ENCODE data around the gene RBFA. TPM values are rescaled to one million over a fixed set of nuclear protein-coding genes. Genes with fewer than 3 reads are reported as not detected.
"Not testable (repeated sequence)": the region's sequence is repeated elsewhere in the genome, so short reads cannot be mapped to it uniquely, and the experiment has no call there.

RBFA gene
- total RNA-seq, 1 donor from 2014 or later, result 26.2 TPM

DNA sequence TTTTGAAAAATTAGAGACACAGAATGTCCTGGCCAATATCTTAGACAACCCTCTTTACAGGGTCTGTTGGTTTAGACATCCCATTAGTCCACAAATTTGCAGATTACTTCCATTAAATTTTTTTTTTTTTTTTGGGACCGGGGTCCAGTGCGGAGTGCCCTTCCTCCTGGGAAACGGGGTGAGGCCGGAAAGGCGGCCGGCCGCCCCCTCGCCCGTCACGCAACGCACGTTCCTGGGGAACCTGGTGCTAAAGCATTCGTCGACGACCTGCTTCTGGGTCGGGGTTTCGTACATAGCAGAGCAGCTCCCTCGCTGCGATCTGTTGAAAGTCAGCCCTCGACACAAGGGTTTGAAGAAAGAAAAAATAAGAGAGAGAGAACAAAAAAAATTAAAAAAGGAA lies 21.5 kb upstream of the RBFA start:
- Mint-ChIP-seq H3K27me3 (ENCODE audit: unreplicated experiment) (no peaks in the 10 kb centered on the region), H3K4me1 (ENCODE audit: unreplicated experiment) (peaks cover 7% of the 10 kb centered on the region), H3K9me3 (ENCODE audit: unreplicated experiment) (peaks cover 10% of the 10 kb centered on the region), H3K36me3 (ENCODE audit: unreplicated experiment) (peaks cover 4% of the 10 kb centered on the region), H3K27ac (ENCODE audit: unreplicated experiment) (no peak overlapping the region), H3K4me3 (ENCODE audit: unreplicated experiment) (no peak overlapping the region)
- TF ChIP-seq, protein P1, sequence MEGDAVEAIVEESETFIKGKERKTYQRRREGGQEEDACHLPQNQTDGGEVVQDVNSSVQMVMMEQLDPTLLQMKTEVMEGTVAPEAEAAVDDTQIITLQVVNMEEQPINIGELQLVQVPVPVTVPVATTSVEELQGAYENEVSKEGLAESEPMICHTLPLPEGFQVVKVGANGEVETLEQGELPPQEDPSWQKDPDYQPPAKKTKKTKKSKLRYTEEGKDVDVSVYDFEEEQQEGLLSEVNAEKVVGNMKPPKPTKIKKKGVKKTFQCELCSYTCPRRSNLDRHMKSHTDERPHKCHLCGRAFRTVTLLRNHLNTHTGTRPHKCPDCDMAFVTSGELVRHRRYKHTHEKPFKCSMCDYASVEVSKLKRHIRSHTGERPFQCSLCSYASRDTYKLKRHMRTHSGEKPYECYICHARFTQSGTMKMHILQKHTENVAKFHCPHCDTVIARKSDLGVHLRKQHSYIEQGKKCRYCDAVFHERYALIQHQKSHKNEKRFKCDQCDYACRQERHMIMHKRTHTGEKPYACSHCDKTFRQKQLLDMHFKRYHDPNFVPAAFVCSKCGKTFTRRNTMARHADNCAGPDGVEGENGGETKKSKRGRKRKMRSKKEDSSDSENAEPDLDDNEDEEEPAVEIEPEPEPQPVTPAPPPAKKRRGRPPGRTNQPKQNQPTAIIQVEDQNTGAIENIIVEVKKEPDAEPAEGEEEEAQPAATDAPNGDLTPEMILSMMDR (IDR thresholded peaks at IDR 0.05), result no peak
- DNase-seq (ENCODE audit: extremely low spot score, unreplicated experiment), result no peak

DNA sequence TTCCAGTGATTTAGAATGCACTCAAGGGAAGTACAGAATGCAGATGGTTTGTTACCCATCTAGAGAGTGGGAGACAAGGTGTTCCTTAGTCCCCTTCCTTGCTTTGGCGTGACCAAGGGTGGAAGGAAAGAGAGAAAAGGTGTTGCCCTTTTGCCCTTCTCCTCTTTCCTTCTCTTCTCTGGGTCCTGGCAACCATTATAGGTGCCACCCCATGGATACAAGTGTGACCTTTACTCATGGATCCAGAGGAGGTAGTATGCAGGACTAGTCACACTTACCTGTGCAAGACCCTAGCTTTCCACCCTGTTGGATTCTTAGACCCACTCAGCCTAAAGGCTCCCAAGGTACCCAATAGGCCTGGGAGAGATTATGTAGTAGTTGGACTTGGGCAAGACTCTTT lies 11.6 kb upstream of the RBFA start:
- no peaks in the 10 kb centered on the region for H3K27me3 Mint-ChIP-seq (ENCODE audit: unreplicated experiment)
- TF ChIP-seq, protein P1 (IDR thresholded peaks at IDR 0.05), result no peak
- H3K4me1 Mint-ChIP-seq (ENCODE audit: unreplicated experiment), result no peaks in the 10 kb centered on the region
- H3K36me3 Mint-ChIP-seq (ENCODE audit: unreplicated experiment), result peaks cover 27% of the 10 kb centered on the region
- no peak for DNase-seq (ENCODE audit: extremely low spot score, unreplicated experiment)
- H3K27ac Mint-ChIP-seq (ENCODE audit: unreplicated experiment), result no peak overlapping the region
- H3K9me3 Mint-ChIP-seq (ENCODE audit: unreplicated experiment), result peaks cover 45% of the 10 kb centered on the region
- H3K4me3 Mint-ChIP-seq (ENCODE audit: unreplicated experiment), result no peak overlapping the region

DNA sequence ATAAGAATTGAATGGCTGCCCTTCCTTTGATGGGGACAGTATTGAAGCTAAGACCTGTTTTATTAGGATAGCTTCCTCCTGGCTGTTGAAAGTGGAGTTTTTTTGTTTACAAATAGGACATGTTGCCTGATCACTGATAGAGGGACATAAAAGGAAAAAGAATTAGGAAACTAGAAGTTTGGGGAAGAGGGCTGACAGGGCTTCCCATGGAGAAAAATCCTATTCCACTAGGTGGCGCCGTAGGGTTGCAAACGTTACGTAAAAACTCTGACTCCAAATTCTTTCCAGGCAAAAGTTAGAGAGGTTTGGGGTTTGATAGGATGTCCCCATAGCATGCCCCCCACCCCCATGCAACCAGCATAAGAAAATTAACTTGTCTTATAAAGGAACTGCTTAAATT lies 11.1 kb upstream of the RBFA start:
- H3K4me3 Mint-ChIP-seq (ENCODE audit: unreplicated experiment), result no peak overlapping the region
- DNase-seq (ENCODE audit: extremely low spot score, unreplicated experiment), result no peak
- peaks cover 27% of the 10 kb centered on the region for H3K36me3 Mint-ChIP-seq (ENCODE audit: unreplicated experiment)
- TF ChIP-seq, protein P1 (IDR thresholded peaks at IDR 0.05), result peak; percentile 25
- H3K27me3 Mint-ChIP-seq (ENCODE audit: unreplicated experiment), result no peaks in the 10 kb centered on the region
- H3K9me3 Mint-ChIP-seq (ENCODE audit: unreplicated experiment), result peaks cover 42% of the 10 kb centered on the region
- no peak overlapping the region for H3K27ac Mint-ChIP-seq (ENCODE audit: unreplicated experiment)
- H3K4me1 Mint-ChIP-seq (ENCODE audit: unreplicated experiment), result no peaks in the 10 kb centered on the region

DNA sequence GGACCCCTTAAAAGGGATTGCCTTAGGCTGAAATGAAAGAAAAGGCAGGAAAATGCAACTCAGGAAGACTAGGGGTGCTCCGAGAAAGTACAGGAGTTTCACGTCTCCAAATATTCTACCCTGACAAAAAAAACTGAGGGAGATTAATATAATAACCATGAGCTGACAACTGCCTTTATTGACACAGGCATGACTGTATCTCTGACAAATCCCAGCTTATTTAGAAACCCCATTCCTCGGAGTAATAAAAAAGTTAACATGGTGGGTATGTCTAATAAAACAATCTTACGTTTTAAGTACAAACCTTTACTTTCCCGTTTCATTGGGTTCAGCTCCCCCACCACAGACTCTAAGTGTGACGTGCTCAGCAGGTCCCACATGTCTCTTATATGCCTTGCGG lies 7.9 kb upstream of the RBFA start:
- peaks cover 21% of the 10 kb centered on the region for H3K36me3 Mint-ChIP-seq (ENCODE audit: unreplicated experiment)
- H3K27ac Mint-ChIP-seq (ENCODE audit: unreplicated experiment), result no peak overlapping the region
- TF ChIP-seq, protein P1 (IDR thresholded peaks at IDR 0.05), result no peak
- H3K4me1 Mint-ChIP-seq (ENCODE audit: unreplicated experiment), result no peaks in the 10 kb centered on the region
- DNase-seq (ENCODE audit: extremely low spot score, unreplicated experiment), result no peak
- H3K9me3 Mint-ChIP-seq (ENCODE audit: unreplicated experiment), result peaks cover 34% of the 10 kb centered on the region
- H3K27me3 Mint-ChIP-seq (ENCODE audit: unreplicated experiment), result no peaks in the 10 kb centered on the region
- no peak overlapping the region for H3K4me3 Mint-ChIP-seq (ENCODE audit: unreplicated experiment)

DNA sequence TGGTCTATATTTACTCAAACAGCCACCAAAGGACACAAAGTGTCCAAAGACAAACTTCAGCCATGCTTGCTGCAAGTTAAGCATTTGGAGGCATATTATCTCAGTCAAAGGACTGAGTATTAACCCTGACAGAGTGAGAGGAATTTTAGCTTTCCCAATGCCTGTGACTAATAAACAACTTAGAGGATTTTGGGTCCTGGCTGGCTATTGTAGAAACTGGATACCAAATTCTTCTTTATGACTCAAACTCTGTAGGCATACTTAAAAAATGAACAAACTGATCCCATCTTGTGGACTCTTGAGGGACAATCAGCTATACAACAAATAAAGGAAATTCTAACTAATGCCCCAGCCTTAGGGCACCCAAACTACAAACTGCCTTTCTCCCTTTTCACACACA lies 6.5 kb upstream of the RBFA start:
- H3K27ac Mint-ChIP-seq (ENCODE audit: unreplicated experiment); H3K4me3 Mint-ChIP-seq (ENCODE audit: unreplicated experiment); DNase-seq (ENCODE audit: extremely low spot score, unreplicated experiment); H3K4me1 Mint-ChIP-seq (ENCODE audit: unreplicated experiment); H3K27me3 Mint-ChIP-seq (ENCODE audit: unreplicated experiment): not testable (repeated sequence)
- peaks cover 19% of the 10 kb centered on the region for H3K36me3 Mint-ChIP-seq (ENCODE audit: unreplicated experiment)
- peaks cover 30% of the 10 kb centered on the region for H3K9me3 Mint-ChIP-seq (ENCODE audit: unreplicated experiment)

DNA sequence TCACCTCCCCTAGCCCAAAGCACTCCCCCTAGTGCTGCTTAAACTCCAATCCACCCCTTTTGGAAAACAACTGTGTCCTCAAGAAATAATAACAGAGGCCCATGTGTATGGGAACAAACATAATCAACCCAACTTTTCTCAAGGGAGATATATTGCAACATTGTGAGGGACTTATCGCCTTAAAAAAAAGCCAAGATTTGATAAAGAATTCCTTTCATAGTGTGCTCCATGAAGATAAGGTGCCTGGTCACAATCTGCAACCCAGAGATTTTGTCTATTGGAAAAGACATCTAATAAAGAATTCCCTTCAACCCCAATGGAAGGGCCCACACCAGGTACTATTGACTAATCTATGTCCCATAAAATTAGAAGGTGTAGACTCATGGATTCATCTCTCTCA lies 4.5 kb upstream of the RBFA start:
- Mint-ChIP-seq H3K4me3 (ENCODE audit: unreplicated experiment) (no peak overlapping the region), H3K36me3 (ENCODE audit: unreplicated experiment) (peaks cover 15% of the 10 kb centered on the region), H3K27ac (ENCODE audit: unreplicated experiment) (no peak overlapping the region), H3K27me3 (ENCODE audit: unreplicated experiment) (no peaks in the 10 kb centered on the region), H3K9me3 (ENCODE audit: unreplicated experiment) (peaks cover 21% of the 10 kb centered on the region), H3K4me1 (ENCODE audit: unreplicated experiment) (peaks cover 8% of the 10 kb centered on the region)
- DNase-seq (ENCODE audit: extremely low spot score, unreplicated experiment), result no peak
- TF ChIP-seq, protein P1 (IDR thresholded peaks at IDR 0.05), result no peak
